ENCODE measurements around the gene LIPG. TPM values are rescaled to one million over a fixed set of nuclear protein-coding genes. Genes with fewer than 3 reads are reported as not detected.

Gene LIPG
- total RNA-seq, 2 experiments from 2014 or later: 0.09 TPM; not detected in 1

Other genes with a start within 250 kb of the LIPG start
- 10 to 100 TPM; 60.4 to 69.6 TPM for gene DYM, start 101.4 kb upstream of the LIPG start, total RNA-seq
- 10 to 100 TPM; 26.9 to 29.1 TPM for gene C18orf32, start 74.8 kb upstream of the LIPG start, total RNA-seq
- 1,000 to 10,000 TPM; 1,490 to 1,572 TPM for gene RPL17, start 69.6 kb upstream of the LIPG start, total RNA-seq